ENCODE data around the gene SMIM29.

GRCh38 chr6:34246249-34246562 lies 2.6 kb downstream of the SMIM29 start:
- TF ChIP-seq CTCF (conservative IDR thresholded peaks at IDR 0.05; ENCODE audit: low read depth in 2 of 2) (no peak), EZH2 (IDR thresholded peaks at IDR 0.05; ENCODE audit: low read depth, unreplicated experiment) (no peak), CREB1 (CRISPR knock-in tag; IDR thresholded peaks at IDR 0.05; ENCODE audit: low read depth) (no peak), ZNF114 (CRISPR knock-in tag; IDR thresholded peaks at IDR 0.05) (no peak)

Measured in GM23338 (cell line).